GM23338 (cell line): Measurements from ENCODE around the gene RAB43.
"Not testable (repeated sequence)": the region's sequence is repeated elsewhere in the genome, so short reads cannot be mapped to it uniquely, and the experiment has no call there.

Source experiments
- CREB1 ChIP-seq: fragments of 250-450 bp; sonication (Bioruptor Pico); IDR thresholded peaks from 2 replicates; pipeline ENCODE4 v1.5.0; 2020; ENCODE audit warnings: low read depth, mild to moderate bottlenecking, moderate library complexity
- POLR2AphosphoS5 ChIP-seq: IDR thresholded peaks from 2 replicates; pipeline ENCODE4 v1.6.1; 2016; ENCODE audit warnings: antibody characterized with exemption, low read depth
- REST ChIP-seq: IDR thresholded peaks from one replicate; pipeline ENCODE4 v1.6.1; 2018; ENCODE audit warnings: antibody characterized with exemption; ENCODE audit not compliant: unreplicated experiment
- TF ChIP-seq, protein P1 (sequence below), 2 experiments: fragments of 200-600 bp in 1 of 2; sonication (generic) in 1 of 2; conservative IDR thresholded peaks; 2 replicates each; pipeline versions ENCODE4 v1.5.1 to v1.6.1; 2016 to 2017; ENCODE audit warnings: antibody characterized with exemption in 2 of 2, low read depth in 2 of 2, mild to moderate bottlenecking in 2 of 2, moderate library complexity in 1 of 2

- TF ChIP-seq, protein P1, sequence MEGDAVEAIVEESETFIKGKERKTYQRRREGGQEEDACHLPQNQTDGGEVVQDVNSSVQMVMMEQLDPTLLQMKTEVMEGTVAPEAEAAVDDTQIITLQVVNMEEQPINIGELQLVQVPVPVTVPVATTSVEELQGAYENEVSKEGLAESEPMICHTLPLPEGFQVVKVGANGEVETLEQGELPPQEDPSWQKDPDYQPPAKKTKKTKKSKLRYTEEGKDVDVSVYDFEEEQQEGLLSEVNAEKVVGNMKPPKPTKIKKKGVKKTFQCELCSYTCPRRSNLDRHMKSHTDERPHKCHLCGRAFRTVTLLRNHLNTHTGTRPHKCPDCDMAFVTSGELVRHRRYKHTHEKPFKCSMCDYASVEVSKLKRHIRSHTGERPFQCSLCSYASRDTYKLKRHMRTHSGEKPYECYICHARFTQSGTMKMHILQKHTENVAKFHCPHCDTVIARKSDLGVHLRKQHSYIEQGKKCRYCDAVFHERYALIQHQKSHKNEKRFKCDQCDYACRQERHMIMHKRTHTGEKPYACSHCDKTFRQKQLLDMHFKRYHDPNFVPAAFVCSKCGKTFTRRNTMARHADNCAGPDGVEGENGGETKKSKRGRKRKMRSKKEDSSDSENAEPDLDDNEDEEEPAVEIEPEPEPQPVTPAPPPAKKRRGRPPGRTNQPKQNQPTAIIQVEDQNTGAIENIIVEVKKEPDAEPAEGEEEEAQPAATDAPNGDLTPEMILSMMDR (conservative IDR thresholded peaks at IDR 0.05; ENCODE audit: low read depth in 2 of 2) = not testable (repeated sequence)
- not testable (repeated sequence) for TF ChIP-seq CREB1 (CRISPR knock-in tag); REST; POLR2AphosphoS5
These were observed 52.1 kb downstream of the RAB43 start for GRCh38 chr3:129069313-129070085.
